Endodermal cell (in vitro differentiated cells): ENCODE measurements around the gene RHOT2. TPM values are rescaled to one million over a fixed set of nuclear protein-coding genes. Genes with fewer than 3 reads are reported as not detected.
"Not testable (repeated sequence)": the region's sequence is repeated elsewhere in the genome, so short reads cannot be mapped to it uniquely, and the experiment has no call there.

Experiments
- DNase-seq: peaks from one replicate; pipeline ENCODE4 v3.0.0-alpha.2; 2017
- H3K27ac ChIP-seq: 2 replicates; pipeline ENCODE4 v1.5.1; 2013; ENCODE audit warnings: mild to moderate bottlenecking, low read depth, low read length, moderate library complexity
- H3K27me3 ChIP-seq: 2 replicates; pipeline ENCODE4 v1.6.1; 2013; ENCODE audit warnings: mild to moderate bottlenecking, low read length, moderate library complexity; ENCODE audit not compliant: insufficient read depth, control insufficient read depth, poor library complexity, severe bottlenecking
- H3K36me3 ChIP-seq: 2 replicates; pipeline ENCODE4 v1.7.0; 2013; ENCODE audit warnings: mild to moderate bottlenecking, low read length, moderate library complexity; ENCODE audit not compliant: control insufficient read depth, insufficient read depth
- H3K4me1 ChIP-seq: one replicate; pipeline ENCODE4 v1.7.0; 2013; ENCODE audit warnings: low read length; ENCODE audit not compliant: control insufficient read depth, insufficient read depth
- H3K4me3 ChIP-seq: 2 replicates; pipeline ENCODE4 v1.5.1; 2013; ENCODE audit warnings: mild to moderate bottlenecking, low read length, moderate library complexity
- H3K9ac ChIP-seq: 2 replicates; pipeline ENCODE4 v1.6.1; 2013; ENCODE audit warnings: mild to moderate bottlenecking, low read length, moderate library complexity; ENCODE audit not compliant: poor library complexity, severe bottlenecking; ENCODE audit errors: extremely low read depth
- H3K9me3 ChIP-seq: 2 replicates; pipeline ENCODE4 v1.6.1; 2013; ENCODE audit warnings: mild to moderate bottlenecking, low read length, moderate library complexity; ENCODE audit not compliant: control insufficient read depth
- H3K27ac Mint-ChIP-seq: 2 replicates; pipeline ENCODE4 v1.8.0; 2020; ENCODE audit warnings: mixed read lengths
- H3K27me3 Mint-ChIP-seq: 2 replicates; pipeline ENCODE4 v1.8.0; 2021; ENCODE audit warnings: mild to moderate bottlenecking, mixed read lengths; ENCODE audit not compliant: insufficient read depth
- H3K36me3 Mint-ChIP-seq: 2 replicates; pipeline ENCODE4 v1.8.0; 2020; ENCODE audit warnings: low read depth, mixed read lengths
- H3K4me1 Mint-ChIP-seq: 2 replicates; pipeline ENCODE4 v1.8.0; 2020; ENCODE audit warnings: mixed read lengths
- H3K4me3 Mint-ChIP-seq: 2 replicates; pipeline ENCODE4 v1.8.0; 2020; ENCODE audit warnings: mild to moderate bottlenecking, moderate library complexity, mixed read lengths
- H3K9me3 Mint-ChIP-seq: 2 replicates; pipeline ENCODE4 v1.8.0; 2020; ENCODE audit warnings: mild to moderate bottlenecking, mixed read lengths
- CTCF ChIP-seq: fragments of 200-600 bp; sonication (generic); conservative IDR thresholded peaks from 2 replicates; pipeline ENCODE4 v1.5.0; 2021; ENCODE audit warnings: antibody characterized with exemption, mild to moderate bottlenecking
- WGBS, 2 experiments: methylation state at CpG; one replicate each; pipeline versions ENCODE4 v1.1.5 to v1.1.7; 2013; ENCODE audit warnings: missing lambda C conversion rate in 2 of 2, mixed read lengths in 1 of 2; ENCODE audit not compliant: insufficient coverage in 1 of 2, insufficient read length in 1 of 2; 5-methylcytosine and 5-hydroxymethylcytosine counted together
- total RNA-seq, 2 donors: library from RNA; stranded (reverse); fragmentation: NEBNext Ultra II Directional in 1 of 2; extraction: Animal tissue kit (Norgen Biotek cat#: 25700) in 1 of 2; gene quantifications; 2 replicates in 1 of 2; 3 replicates in 1 of 2; pipeline ENCODE4 v1.2.1, GENCODE V29; 2021

Gene RHOT2
- total RNA-seq, 2 donors from 2014 or later, result 180 to 193 TPM

DNA sequence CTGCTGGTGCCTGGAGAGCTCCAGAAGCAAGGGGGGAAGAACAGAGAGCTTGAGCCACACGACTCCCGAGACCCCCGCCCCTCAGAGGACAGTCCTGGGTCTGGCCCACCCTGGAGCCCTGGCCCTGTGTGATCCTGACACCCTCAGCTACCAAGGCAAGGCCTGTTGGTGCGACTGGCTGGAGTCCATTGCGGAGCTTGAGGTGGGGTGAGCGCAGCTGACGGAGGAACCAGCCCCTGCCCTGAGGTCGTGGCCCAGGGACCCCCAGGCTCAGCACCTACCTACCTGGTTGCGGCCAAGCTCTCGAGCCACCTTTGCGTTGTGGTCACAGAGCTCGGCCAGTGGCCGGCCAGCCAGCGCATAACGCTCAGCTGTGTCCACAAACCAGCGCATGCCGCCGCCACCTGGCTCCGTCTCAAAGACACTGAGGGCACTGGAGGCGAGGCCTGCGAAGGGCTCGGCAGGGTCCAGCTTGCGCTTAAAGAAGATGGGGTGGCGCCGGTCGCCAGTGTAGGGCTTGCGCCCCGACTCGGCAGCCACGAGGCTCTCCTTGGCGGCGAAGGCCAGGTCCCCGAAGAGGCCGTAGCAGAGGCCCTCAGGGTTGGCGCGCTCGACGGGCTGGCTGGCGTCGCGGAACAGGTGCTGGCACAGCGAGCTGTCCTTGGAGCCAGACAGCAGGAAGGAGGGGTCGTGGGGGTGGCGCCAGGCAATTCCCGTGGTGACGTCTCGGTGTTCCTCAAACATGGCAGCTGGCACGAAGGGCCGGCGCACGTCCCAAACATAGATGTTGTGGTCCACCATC is 18.7 kb downstream of the RHOT2 start:
- no peaks in the 10 kb centered on the region for H3K9me3 ChIP-seq
- H3K9ac ChIP-seq, result no peak overlapping the region
- TF ChIP-seq CTCF, result no peak
- no peak overlapping the region for H3K27ac ChIP-seq
- H3K4me1 ChIP-seq, result peaks cover 17% of the 10 kb centered on the region
- peaks cover 10% of the 10 kb centered on the region for H3K4me1 Mint-ChIP-seq
- H3K27me3 Mint-ChIP-seq, result peaks cover 11% of the 10 kb centered on the region
- peaks cover 11% of the 10 kb centered on the region for H3K27me3 ChIP-seq
- no peak overlapping the region for H3K4me3 Mint-ChIP-seq
- H3K4me3 ChIP-seq, result no peak overlapping the region
- DNase-seq, result no peak
- 96 to 98% methylated on average over 36 to 51 of the region's 51 CpGs for WGBS, 2 experiments
- H3K9me3 Mint-ChIP-seq, result no peaks in the 10 kb centered on the region
- peaks cover 29% of the 10 kb centered on the region for H3K36me3 Mint-ChIP-seq
- peaks cover 30% of the 10 kb centered on the region for H3K36me3 ChIP-seq
- no peak overlapping the region for H3K27ac Mint-ChIP-seq

DNA sequence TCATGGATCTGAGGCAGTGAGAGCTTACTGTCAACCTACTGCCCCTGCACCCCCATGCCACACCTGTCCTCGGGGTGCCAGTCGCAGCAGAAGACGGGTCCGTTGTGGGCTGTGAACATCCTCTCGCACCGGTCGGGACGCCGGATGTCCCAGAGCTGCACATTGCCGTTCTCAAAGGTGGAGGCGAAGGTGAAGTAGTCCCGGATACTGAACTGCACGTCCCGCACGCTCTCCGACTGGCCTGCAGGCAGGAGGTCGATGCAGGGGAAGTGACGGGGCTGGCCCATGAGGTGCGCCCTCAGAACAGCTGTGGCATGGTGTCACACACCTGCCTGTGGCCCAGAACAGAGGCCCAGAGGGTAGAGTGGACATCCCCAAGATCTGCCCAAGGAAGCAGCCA is 19.6 kb downstream of the RHOT2 start:
- Mint-ChIP-seq H3K36me3 (peaks cover 21% of the 10 kb centered on the region), H3K4me1 (peaks cover 6% of the 10 kb centered on the region), H3K27ac (no peak overlapping the region), H3K9me3 (no peaks in the 10 kb centered on the region), H3K4me3 (no peak overlapping the region), H3K27me3 (peaks cover 20% of the 10 kb centered on the region)
- Histone ChIP-seq H3K4me3 (no peak overlapping the region), H3K9ac (no peak overlapping the region), H3K27me3 (peaks cover 19% of the 10 kb centered on the region), H3K4me1 (peaks cover 9% of the 10 kb centered on the region), H3K36me3 (peaks cover 21% of the 10 kb centered on the region), H3K27ac (no peak overlapping the region), H3K9me3 (no peaks in the 10 kb centered on the region)
- no peak for TF ChIP-seq CTCF
- DNase-seq, result no peak
- WGBS, 2 experiments, result 91 to 97% methylated on average over 19 of the region's 19 CpGs

- Histone ChIP-seq H3K27me3 (peaks cover 38% of the 10 kb centered on the region), H3K9ac (peak overlapping the region; percentile 60), H3K4me1 (peaks cover 5% of the 10 kb centered on the region), H3K9me3 (no peaks in the 10 kb centered on the region), H3K27ac (peak overlapping the region; percentile 4), H3K4me3 (peak overlapping the region; percentile 94), H3K36me3 (peaks cover 11% of the 10 kb centered on the region)
- Mint-ChIP-seq H3K27ac (peak overlapping the region; percentile 55), H3K4me3 (peak overlapping the region; percentile 80), H3K36me3 (peaks cover 17% of the 10 kb centered on the region), H3K4me1 (no peaks in the 10 kb centered on the region), H3K27me3 (peaks cover 36% of the 10 kb centered on the region), H3K9me3 (no peaks in the 10 kb centered on the region)
- no peak for DNase-seq
- TF ChIP-seq CTCF, result no peak
- 90 to 91% methylated on average over 20 to 26 of the region's 26 CpGs for WGBS, 2 experiments
Measured at GRCh38 chr16:689175-689897, 21.4 kb downstream of the RHOT2 start.

DNA sequence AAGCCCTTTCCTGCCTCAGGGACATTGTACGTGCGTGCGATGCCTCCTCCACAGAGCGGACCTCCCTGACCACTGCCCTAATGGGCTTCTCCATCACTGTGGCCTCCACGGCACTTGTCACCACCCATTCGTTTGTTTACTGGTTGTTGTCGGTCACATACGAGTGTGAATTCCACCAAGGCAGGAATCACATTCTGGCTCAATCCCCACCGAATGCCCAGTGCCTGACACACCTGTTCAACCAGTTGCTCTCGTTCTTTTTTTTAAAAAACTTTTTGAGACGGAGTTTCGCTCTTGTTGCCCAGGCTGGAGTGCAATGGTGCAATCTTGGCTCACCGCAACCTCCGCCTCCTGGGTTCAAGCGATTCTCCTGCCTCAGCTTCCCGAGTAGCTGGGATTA is 23.3 kb downstream of the RHOT2 start:
- H3K36me3 Mint-ChIP-seq, H3K4me1 ChIP-seq, H3K9ac ChIP-seq, H3K9me3 Mint-ChIP-seq, H3K36me3 ChIP-seq, H3K9me3 ChIP-seq, H3K27ac Mint-ChIP-seq, H3K4me3 ChIP-seq, DNase-seq, H3K4me1 Mint-ChIP-seq, H3K27ac ChIP-seq: not testable (repeated sequence)
- H3K4me3 Mint-ChIP-seq, result peak overlapping the region; percentile 80
- peaks cover 56% of the 10 kb centered on the region for H3K27me3 ChIP-seq
- peaks cover 54% of the 10 kb centered on the region for H3K27me3 Mint-ChIP-seq
- WGBS, 2 experiments, result 91% methylated on average over 8 to 16 of the region's 16 CpGs
